Measurements from ENCODE around the gene NDUFAF7. TPM values are rescaled to one million over a fixed set of nuclear protein-coding genes. Genes with fewer than 3 reads are reported as not detected.

Gene NDUFAF7
- total and polyA plus RNA-seq, 2 of the 13 experiments (the other 11 are each of a cell fraction or from before 2014, with no cell fraction given), result 27.0 to 40.8 TPM

- TF ChIP-seq TFAP4 (IDR thresholded peaks at IDR 0.05; ENCODE audit: borderline replicate concordance, low read depth) (peak; percentile 18; the same call in 1 of the 2 replicates), ZNF343 (CRISPR knock-in tag; IDR thresholded peaks at IDR 0.05) (no peak), TCF7 (IDR thresholded peaks at IDR 0.05; ENCODE audit: low read depth) (no peak), AKAP8 (CRISPR knock-in tag; IDR thresholded peaks at IDR 0.05) (0 out of 2 replicates have a peak, but pooled peaks have one; percentile 29), PPARG (CRISPR knock-in tag; conservative IDR thresholded peaks at IDR 0.05) (peak; percentile 73), HNF4G (IDR thresholded peaks at IDR 0.05; ENCODE audit: borderline replicate concordance, low read depth, low read length) (no peak), HNF4G (CRISPR knock-in tag; IDR thresholded peaks at IDR 0.05; ENCODE audit: borderline replicate concordance, low read depth) (no peak; the same call in 1 of the 2 replicates), TBX3 (IDR thresholded peaks at IDR 0.05; ENCODE audit: borderline replicate concordance) (peak; percentile 42; the same call in 1 of the 2 replicates), ZSCAN9 (CRISPR knock-in tag; IDR thresholded peaks at IDR 0.05; ENCODE audit: borderline replicate concordance) (peak; percentile 79; the same call in 1 of the 2 replicates), ZNF101 (CRISPR knock-in tag; IDR thresholded peaks at IDR 0.05; ENCODE audit: borderline replicate concordance, low read depth) (0 out of 2 replicates have a peak, but pooled peaks have one; percentile 10), MIXL1 (CRISPR knock-in tag; IDR thresholded peaks at IDR 0.05) (peak; percentile 88), NR2F1 (CRISPR knock-in tag; IDR thresholded peaks at IDR 0.05) (no peak; a peak in 1 of 4 replicates), POLR2AphosphoS2 (IDR thresholded peaks at IDR 0.05; ENCODE audit: low read depth, low read length) (peak; percentile 82), CREB3 (CRISPR knock-in tag; IDR thresholded peaks at IDR 0.05) (peak; percentile 79), MAFG (CRISPR knock-in tag; IDR thresholded peaks at IDR 0.05) (no peak), ZBTB4 (CRISPR knock-in tag; IDR thresholded peaks at IDR 0.05; ENCODE audit: borderline replicate concordance) (peak; percentile 79; the same call in 1 of the 2 replicates), ZFAT (CRISPR knock-in tag; conservative IDR thresholded peaks at IDR 0.05) (0 out of 2 replicates have a peak, but pooled peaks have one; percentile 31), HNRNPL (IDR thresholded peaks at IDR 0.05; ENCODE audit: low read depth, low read length) (peak; percentile 81), NFKBIZ (CRISPR knock-in tag; IDR thresholded peaks at IDR 0.05) (peak; percentile 72), TFE3 (CRISPR knock-in tag; IDR thresholded peaks at IDR 0.05) (peak; percentile 60; the same call in 1 of the 2 replicates), ZNF121 (CRISPR knock-in tag; IDR thresholded peaks at IDR 0.05) (peak; percentile 18; the same call in 1 of the 2 replicates), HOXA7 (CRISPR knock-in tag; IDR thresholded peaks at IDR 0.05) (no peak), ZKSCAN1 (IDR thresholded peaks at IDR 0.05; ENCODE audit: low read length) (no peak), ZNF746 (CRISPR knock-in tag; IDR thresholded peaks at IDR 0.05) (peak; percentile 91)
Measured at GRCh38 chr2:37231241-37232130, at the start of gene NDUFAF7, which contains the start of gene CEBPZ (continued).
